ENCODE results near the gene TP73. TPM values are rescaled to one million over a fixed set of nuclear protein-coding genes. Genes with fewer than 3 reads are reported as not detected.

TP73 gene
- polyA plus RNA-seq, 1 donor from 2014 or later = not detected

GRCh38 chr1:3762873-3763228 lies 110.5 kb downstream of the TP73 start:
- Histone ChIP-seq H3K36me3 (ENCODE audit: insufficient read depth, low read length) (no peaks in the 10 kb centered on the region), H3K9me3 (ENCODE audit: low read length) (peaks cover 5% of the 10 kb centered on the region), H3K27me3 (ENCODE audit: insufficient read depth, low read depth, low read length) (no peaks in the 10 kb centered on the region), H2AFZ (ENCODE audit: low read depth, low read length) (no peak overlapping the region), H3F3A (ENCODE audit: insufficient read depth, low read length, poor library complexity, severe bottlenecking) (no peaks in the 10 kb centered on the region), H3K4me2 (ENCODE audit: low read length) (no peak overlapping the region), H3K79me2 (replicated peaks; ENCODE audit: insufficient read depth, low read length) (no peaks in the 10 kb centered on the region), H3K27ac (ENCODE audit: low read length) (no peak overlapping the region), H3K4me3 (ENCODE audit: low read length) (no peak overlapping the region), H3K9me2 (ENCODE audit: insufficient read depth, low read length) (no peaks in the 10 kb centered on the region), H4K20me1 (ENCODE audit: insufficient read depth) (no peaks in the 10 kb centered on the region), H3K9ac (ENCODE audit: low read length) (no peak overlapping the region)
- TF ChIP-seq EZH2 (IDR thresholded peaks at IDR 0.05; ENCODE audit: borderline replicate concordance, insufficient read depth, low read length, poor library complexity, severe bottlenecking) = no peak

- Histone ChIP-seq H3K79me2 (replicated peaks; ENCODE audit: insufficient read depth, low read length) (no peaks in the 10 kb centered on the region), H3F3A (ENCODE audit: insufficient read depth, low read length, poor library complexity, severe bottlenecking) (no peaks in the 10 kb centered on the region), H3K9me2 (ENCODE audit: insufficient read depth, low read length) (no peaks in the 10 kb centered on the region), H3K27me3 (ENCODE audit: insufficient read depth, low read depth, low read length) (no peaks in the 10 kb centered on the region), H3K9ac (ENCODE audit: low read length) (no peak overlapping the region), H3K9me3 (ENCODE audit: low read length) (peaks cover 5% of the 10 kb centered on the region), H3K36me3 (ENCODE audit: insufficient read depth, low read length) (no peaks in the 10 kb centered on the region), H3K4me2 (ENCODE audit: low read length) (no peak overlapping the region), H2AFZ (ENCODE audit: low read depth, low read length) (no peak overlapping the region), H3K4me3 (ENCODE audit: low read length) (no peak overlapping the region), H4K20me1 (ENCODE audit: insufficient read depth) (no peaks in the 10 kb centered on the region), H3K27ac (ENCODE audit: low read length) (no peak overlapping the region)
- TF ChIP-seq REST (IDR thresholded peaks at IDR 0.05; ENCODE audit: borderline replicate concordance) = no peak
- TF ChIP-seq MXI1 (conservative IDR thresholded peaks at IDR 0.05; ENCODE audit: poor library complexity, severe bottlenecking) = no peak
- TF ChIP-seq TAF1 (IDR thresholded peaks at IDR 0.05; ENCODE audit: low read depth) = no peak
- no peak for TF ChIP-seq RAD21 (conservative IDR thresholded peaks at IDR 0.05)
- TF ChIP-seq SMC3 (conservative IDR thresholded peaks at IDR 0.05; ENCODE audit: poor library complexity) = no peak
- TF ChIP-seq CTCF (IDR thresholded peaks at IDR 0.05; ENCODE audit: poor library complexity, severe bottlenecking) = no peak
- no peak for TF ChIP-seq POLR2AphosphoS5 (IDR thresholded peaks at IDR 0.05)
- TF ChIP-seq EZH2 (IDR thresholded peaks at IDR 0.05; ENCODE audit: borderline replicate concordance, insufficient read depth, low read length, poor library complexity, severe bottlenecking) = no peak
- TF ChIP-seq EP300 (conservative IDR thresholded peaks at IDR 0.05; ENCODE audit: poor library complexity, severe bottlenecking) = no peak
These were observed 111.2 kb downstream of the TP73 start for GRCh38 chr1:3763351-3764125.

Data from neural cell (in vitro differentiated cells).